ENCODE results near the gene HSD17B4. TPM values are rescaled to one million over a fixed set of nuclear protein-coding genes. Genes with fewer than 3 reads are reported as not detected.
"Not testable (repeated sequence)": the region's sequence is repeated elsewhere in the genome, so short reads cannot be mapped to it uniquely, and the experiment has no call there.

HSD17B4 gene
- total RNA-seq, 1 donor from 2014 or later, result 98.4 TPM

GRCh38 chr5:119426057-119426456, 26.2 kb upstream of the HSD17B4 start:
- no peak overlapping the region for H3K27ac Mint-ChIP-seq (ENCODE audit: unreplicated experiment)
- H3K27me3 Mint-ChIP-seq (ENCODE audit: low read depth), result peaks cover 3% of the 10 kb centered on the region
- no peak for TF ChIP-seq CTCF (IDR thresholded peaks at IDR 0.05)
- no peak overlapping the region for H3K4me3 Mint-ChIP-seq (ENCODE audit: unreplicated experiment)
- no peaks in the 10 kb centered on the region for H3K9me3 Mint-ChIP-seq (ENCODE audit: low read depth)
- DNase-seq (ENCODE audit: low spot score), result no peak
- no peaks in the 10 kb centered on the region for H3K36me3 Mint-ChIP-seq (ENCODE audit: low read depth)
- no peaks in the 10 kb centered on the region for H3K4me1 Mint-ChIP-seq (ENCODE audit: low read depth)

GRCh38 chr5:119427060-119427459, 25.2 kb upstream of the HSD17B4 start:
- Mint-ChIP-seq H3K4me3 (ENCODE audit: unreplicated experiment) (no peak overlapping the region), H3K27me3 (ENCODE audit: low read depth) (peaks cover 4% of the 10 kb centered on the region), H3K27ac (ENCODE audit: unreplicated experiment) (no peak overlapping the region), H3K36me3 (ENCODE audit: low read depth) (no peaks in the 10 kb centered on the region), H3K9me3 (ENCODE audit: low read depth) (no peaks in the 10 kb centered on the region), H3K4me1 (ENCODE audit: low read depth) (no peaks in the 10 kb centered on the region)
- no peak for TF ChIP-seq CTCF (IDR thresholded peaks at IDR 0.05)
- DNase-seq (ENCODE audit: low spot score), result no peak

- not testable (repeated sequence) for H3K27me3 Mint-ChIP-seq (ENCODE audit: low read depth); DNase-seq (ENCODE audit: low spot score); H3K36me3 Mint-ChIP-seq (ENCODE audit: low read depth); H3K27ac Mint-ChIP-seq (ENCODE audit: unreplicated experiment); H3K9me3 Mint-ChIP-seq (ENCODE audit: low read depth); H3K4me3 Mint-ChIP-seq (ENCODE audit: unreplicated experiment); H3K4me1 Mint-ChIP-seq (ENCODE audit: low read depth)
Observed at GRCh38 chr5:119427596-119427995, 24.7 kb upstream of the HSD17B4 start.

- not testable (repeated sequence) for H3K36me3 Mint-ChIP-seq (ENCODE audit: low read depth); H3K27ac Mint-ChIP-seq (ENCODE audit: unreplicated experiment); DNase-seq (ENCODE audit: low spot score); H3K27me3 Mint-ChIP-seq (ENCODE audit: low read depth); H3K4me1 Mint-ChIP-seq (ENCODE audit: low read depth); H3K9me3 Mint-ChIP-seq (ENCODE audit: low read depth); H3K4me3 Mint-ChIP-seq (ENCODE audit: unreplicated experiment)
Observed at GRCh38 chr5:119428166-119428565, 24.1 kb upstream of the HSD17B4 start.

- not testable (repeated sequence) for H3K36me3 Mint-ChIP-seq (ENCODE audit: low read depth); H3K27me3 Mint-ChIP-seq (ENCODE audit: low read depth); H3K4me3 Mint-ChIP-seq (ENCODE audit: unreplicated experiment); H3K27ac Mint-ChIP-seq (ENCODE audit: unreplicated experiment); H3K9me3 Mint-ChIP-seq (ENCODE audit: low read depth); DNase-seq (ENCODE audit: low spot score); H3K4me1 Mint-ChIP-seq (ENCODE audit: low read depth)
Observed at GRCh38 chr5:119428574-119428973, 23.7 kb upstream of the HSD17B4 start.

GRCh38 chr5:119432674-119433237, 19.5 kb upstream of the HSD17B4 start:
- peaks cover 22% of the 10 kb centered on the region for H3K27me3 Mint-ChIP-seq (ENCODE audit: low read depth)
- not testable (repeated sequence) for H3K36me3 Mint-ChIP-seq (ENCODE audit: low read depth); H3K4me3 Mint-ChIP-seq (ENCODE audit: unreplicated experiment); DNase-seq (ENCODE audit: low spot score); H3K27ac Mint-ChIP-seq (ENCODE audit: unreplicated experiment); H3K4me1 Mint-ChIP-seq (ENCODE audit: low read depth); H3K9me3 Mint-ChIP-seq (ENCODE audit: low read depth)

GRCh38 chr5:119435436-119436132, 16.7 kb upstream of the HSD17B4 start:
- H3K27ac Mint-ChIP-seq (ENCODE audit: unreplicated experiment), result no peak overlapping the region
- no peaks in the 10 kb centered on the region for H3K4me1 Mint-ChIP-seq (ENCODE audit: low read depth)
- H3K36me3 Mint-ChIP-seq (ENCODE audit: low read depth), result peaks cover 1% of the 10 kb centered on the region
- H3K9me3 Mint-ChIP-seq (ENCODE audit: low read depth), result peaks cover 11% of the 10 kb centered on the region
- H3K27me3 Mint-ChIP-seq (ENCODE audit: low read depth), result peaks cover 34% of the 10 kb centered on the region
- peak; percentile 82 for TF ChIP-seq CTCF (IDR thresholded peaks at IDR 0.05)
- no peak overlapping the region for H3K4me3 Mint-ChIP-seq (ENCODE audit: unreplicated experiment)
- no peak for DNase-seq (ENCODE audit: low spot score)

- H3K36me3 Mint-ChIP-seq (ENCODE audit: low read depth); DNase-seq (ENCODE audit: low spot score); H3K27ac Mint-ChIP-seq (ENCODE audit: unreplicated experiment); H3K4me1 Mint-ChIP-seq (ENCODE audit: low read depth); H3K4me3 Mint-ChIP-seq (ENCODE audit: unreplicated experiment); H3K9me3 Mint-ChIP-seq (ENCODE audit: low read depth): not testable (repeated sequence)
- H3K27me3 Mint-ChIP-seq (ENCODE audit: low read depth), result peaks cover 50% of the 10 kb centered on the region
Observed at GRCh38 chr5:119437785-119438586, 14.3 kb upstream of the HSD17B4 start.

GRCh38 chr5:119438587-119438917, 13.7 kb upstream of the HSD17B4 start:
- not testable (repeated sequence) for H3K9me3 Mint-ChIP-seq (ENCODE audit: low read depth); DNase-seq (ENCODE audit: low spot score); H3K27ac Mint-ChIP-seq (ENCODE audit: unreplicated experiment); H3K4me3 Mint-ChIP-seq (ENCODE audit: unreplicated experiment); H3K36me3 Mint-ChIP-seq (ENCODE audit: low read depth); H3K4me1 Mint-ChIP-seq (ENCODE audit: low read depth)
- H3K27me3 Mint-ChIP-seq (ENCODE audit: low read depth), result peaks cover 50% of the 10 kb centered on the region

Data from chondrocyte (in vitro differentiated cells).